Ascending aorta (tissue), 2 donors: ENCODE data around the gene PLD3. TPM values are rescaled to one million over a fixed set of nuclear protein-coding genes. Genes with fewer than 3 reads are reported as not detected.
"Not testable (repeated sequence)": the region's sequence is repeated elsewhere in the genome, so short reads cannot be mapped to it uniquely, and the experiment has no call there.

Experiments
- DNase-seq, 2 donors: peaks; one replicate each; pipeline ENCODE4 v3.0.0-alpha.2; 2019; ENCODE audit warnings: low spot score in 2 of 2
- H3K27ac ChIP-seq, 2 donors: fragments of 200-600 bp; sonication (generic); one replicate each; pipeline ENCODE4 v1.5.1; 2016 to 2017; ENCODE audit warnings: mild to moderate bottlenecking in 1 of 2
- H3K27me3 ChIP-seq: fragments of 200-600 bp; sonication (generic); one replicate; pipeline ENCODE4 v1.5.1; 2017
- H3K36me3 ChIP-seq, 2 donors: fragments of 200-600 bp; sonication (generic); one replicate each; pipeline ENCODE4 v1.5.1; 2016
- H3K4me1 ChIP-seq, 2 donors: fragments of 200-600 bp; sonication (generic); one replicate each; pipeline ENCODE4 v1.5.1; 2016 to 2017; ENCODE audit warnings: mild to moderate bottlenecking in 1 of 2
- H3K4me3 ChIP-seq, 2 donors: fragments of 200-600 bp; sonication (generic); one replicate each; pipeline ENCODE4 v1.5.1; 2016 to 2017; ENCODE audit warnings: mild to moderate bottlenecking in 1 of 2
- H3K9me3 ChIP-seq, 2 donors: fragments of 200-600 bp; sonication (generic); one replicate each; pipeline ENCODE4 v1.5.1; 2016
- intact Hi-C: fragments of 100-400 bp; cut with DNase I; formaldehyde crosslinking; loops from one replicate; pipeline ENCODE4 v1.15.1; 2023
- total RNA-seq: library from RNA; depleted of rRNA; stranded (reverse); fragments of >200 nt; gene quantifications from one replicate; pipeline ENCODE4 v1.1.0, GENCODE V29; 2016
- TF ChIP-seq, protein P1 (sequence below), 3 experiments: fragments of 200-600 bp in 2 of 3; fragments of 450-650 bp in 1 of 3; sonication (generic) in 2 of 3; IDR thresholded peaks; one replicate each; pipeline ENCODE4 v1.5.1; 2016 to 2019; ENCODE audit warnings: antibody characterized with exemption in 3 of 3, mild to moderate bottlenecking in 1 of 3, moderate library complexity in 1 of 3

PLD3 gene
- total RNA-seq, 1 donor from 2014 or later = 345 TPM

GRCh38 chr19:40366697-40367561 is 18.4 kb downstream of the PLD3 start:
- H3K27me3 ChIP-seq = no peaks in the 10 kb centered on the region
- intact Hi-C loops = no loop called here
- H3K9me3 ChIP-seq = no peaks in the 10 kb centered on the region
- no peak overlapping the region for H3K27ac ChIP-seq
- H3K4me1 ChIP-seq = peaks cover 0 to 5% of the 10 kb centered on the region in 2 donors
- no peak for DNase-seq
- TF ChIP-seq, protein P1, sequence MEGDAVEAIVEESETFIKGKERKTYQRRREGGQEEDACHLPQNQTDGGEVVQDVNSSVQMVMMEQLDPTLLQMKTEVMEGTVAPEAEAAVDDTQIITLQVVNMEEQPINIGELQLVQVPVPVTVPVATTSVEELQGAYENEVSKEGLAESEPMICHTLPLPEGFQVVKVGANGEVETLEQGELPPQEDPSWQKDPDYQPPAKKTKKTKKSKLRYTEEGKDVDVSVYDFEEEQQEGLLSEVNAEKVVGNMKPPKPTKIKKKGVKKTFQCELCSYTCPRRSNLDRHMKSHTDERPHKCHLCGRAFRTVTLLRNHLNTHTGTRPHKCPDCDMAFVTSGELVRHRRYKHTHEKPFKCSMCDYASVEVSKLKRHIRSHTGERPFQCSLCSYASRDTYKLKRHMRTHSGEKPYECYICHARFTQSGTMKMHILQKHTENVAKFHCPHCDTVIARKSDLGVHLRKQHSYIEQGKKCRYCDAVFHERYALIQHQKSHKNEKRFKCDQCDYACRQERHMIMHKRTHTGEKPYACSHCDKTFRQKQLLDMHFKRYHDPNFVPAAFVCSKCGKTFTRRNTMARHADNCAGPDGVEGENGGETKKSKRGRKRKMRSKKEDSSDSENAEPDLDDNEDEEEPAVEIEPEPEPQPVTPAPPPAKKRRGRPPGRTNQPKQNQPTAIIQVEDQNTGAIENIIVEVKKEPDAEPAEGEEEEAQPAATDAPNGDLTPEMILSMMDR (IDR thresholded peaks at IDR 0.05) = no peak
- peak overlapping the region in 1 of 2 donors; percentile 11 for H3K4me3 ChIP-seq
- peaks cover 40 to 56% of the 10 kb centered on the region in 2 donors for H3K36me3 ChIP-seq

DNA sequence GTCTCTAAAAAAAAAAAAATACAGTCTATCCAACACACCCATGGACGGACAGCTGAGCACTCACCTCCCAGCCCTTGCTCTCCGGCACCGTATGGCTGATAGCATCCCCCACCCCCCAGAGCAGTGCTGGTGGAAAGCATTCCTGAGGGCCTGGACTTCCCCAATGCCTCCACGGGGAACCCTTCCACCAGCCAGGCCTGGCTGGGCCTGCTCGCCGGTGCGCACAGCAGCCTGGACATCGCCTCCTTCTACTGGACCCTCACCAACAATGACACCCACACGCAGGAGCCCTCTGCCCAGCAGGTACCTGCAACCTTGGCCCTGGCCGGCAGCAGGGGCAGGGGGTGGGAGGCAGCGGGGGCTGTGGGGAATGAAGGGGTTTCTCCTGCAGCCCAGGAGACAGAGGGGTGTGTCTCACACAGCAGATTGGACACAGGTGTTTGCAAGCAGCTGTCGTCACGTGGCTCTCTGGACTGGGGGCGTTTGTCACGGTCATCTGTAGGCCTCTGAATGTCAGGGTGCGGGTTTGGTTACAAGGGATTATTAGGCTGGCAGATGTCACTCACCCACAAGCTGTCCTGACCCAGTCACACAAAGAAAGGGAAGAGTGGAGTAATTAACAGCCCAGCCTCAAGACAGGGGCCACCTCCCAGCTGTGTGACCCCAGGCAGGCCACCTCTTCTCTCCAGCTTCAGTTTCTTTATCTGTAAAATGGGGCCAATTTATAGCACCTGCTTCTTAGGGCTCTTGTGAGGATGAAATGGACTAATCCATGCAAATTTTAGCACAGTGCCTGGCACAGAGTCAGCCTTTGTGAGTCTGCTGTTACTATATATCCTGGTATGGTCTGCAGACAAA is 19.3 kb downstream of the PLD3 start:
- Histone ChIP-seq H3K4me1 (peaks cover 0 to 5% of the 10 kb centered on the region in 2 donors), H3K9me3 (no peaks in the 10 kb centered on the region), H3K27ac (no peak overlapping the region), H3K36me3 (peaks cover 46 to 65% of the 10 kb centered on the region in 2 donors), H3K27me3 (no peaks in the 10 kb centered on the region), H3K4me3 (no peak overlapping the region)
- intact Hi-C loops = no loop called here
- DNase-seq = no peak
- TF ChIP-seq, protein P1 (IDR thresholded peaks at IDR 0.05) = no peak

DNA sequence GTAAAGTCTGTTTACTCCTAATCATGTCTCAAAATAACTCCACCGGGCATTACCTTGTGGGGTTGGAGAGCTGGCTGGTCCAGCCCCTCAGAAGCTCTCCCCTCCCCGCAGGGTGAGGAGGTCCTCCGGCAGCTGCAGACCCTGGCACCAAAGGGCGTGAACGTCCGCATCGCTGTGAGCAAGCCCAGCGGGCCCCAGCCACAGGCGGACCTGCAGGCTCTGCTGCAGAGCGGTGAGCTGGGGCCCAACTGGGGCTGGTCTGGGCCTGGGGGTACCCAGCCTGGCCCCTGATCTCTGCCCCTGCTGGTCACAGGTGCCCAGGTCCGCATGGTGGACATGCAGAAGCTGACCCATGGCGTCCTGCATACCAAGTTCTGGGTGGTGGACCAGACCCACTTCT is 21.3 kb downstream of the PLD3 start:
- H3K4me3 ChIP-seq = no peak overlapping the region
- no peak overlapping the region for H3K27ac ChIP-seq
- no peaks in the 10 kb centered on the region for H3K9me3 ChIP-seq
- TF ChIP-seq, protein P1 (IDR thresholded peaks at IDR 0.05) = no peak
- intact Hi-C loops = no loop called here
- H3K27me3 ChIP-seq = no peaks in the 10 kb centered on the region
- DNase-seq = no peak
- peaks cover 63 to 83% of the 10 kb centered on the region in 2 donors for H3K36me3 ChIP-seq
- peaks cover 0 to 5% of the 10 kb centered on the region in 2 donors for H3K4me1 ChIP-seq

GRCh38 chr19:40370253-40370652 is 21.8 kb downstream of the PLD3 start:
- H3K4me1 ChIP-seq, H3K27me3 ChIP-seq, DNase-seq, H3K9me3 ChIP-seq, H3K4me3 ChIP-seq, H3K27ac ChIP-seq, intact Hi-C loops: not testable (repeated sequence)
- H3K36me3 ChIP-seq = peaks cover 68 to 87% of the 10 kb centered on the region in 2 donors

GRCh38 chr19:40370997-40371801 is 22.7 kb downstream of the PLD3 start:
- no peak overlapping the region for H3K4me3 ChIP-seq
- intact Hi-C loops = no loop called here
- TF ChIP-seq, protein P1 (IDR thresholded peaks at IDR 0.05) = no peak
- no peaks in the 10 kb centered on the region for H3K27me3 ChIP-seq
- no peak for DNase-seq
- H3K27ac ChIP-seq = no peak overlapping the region
- H3K4me1 ChIP-seq = no peaks in the 10 kb centered on the region
- H3K9me3 ChIP-seq = no peaks in the 10 kb centered on the region
- peaks cover 68 to 92% of the 10 kb centered on the region in 2 donors for H3K36me3 ChIP-seq
